ENCODE results near the gene VAPB.

DNA sequence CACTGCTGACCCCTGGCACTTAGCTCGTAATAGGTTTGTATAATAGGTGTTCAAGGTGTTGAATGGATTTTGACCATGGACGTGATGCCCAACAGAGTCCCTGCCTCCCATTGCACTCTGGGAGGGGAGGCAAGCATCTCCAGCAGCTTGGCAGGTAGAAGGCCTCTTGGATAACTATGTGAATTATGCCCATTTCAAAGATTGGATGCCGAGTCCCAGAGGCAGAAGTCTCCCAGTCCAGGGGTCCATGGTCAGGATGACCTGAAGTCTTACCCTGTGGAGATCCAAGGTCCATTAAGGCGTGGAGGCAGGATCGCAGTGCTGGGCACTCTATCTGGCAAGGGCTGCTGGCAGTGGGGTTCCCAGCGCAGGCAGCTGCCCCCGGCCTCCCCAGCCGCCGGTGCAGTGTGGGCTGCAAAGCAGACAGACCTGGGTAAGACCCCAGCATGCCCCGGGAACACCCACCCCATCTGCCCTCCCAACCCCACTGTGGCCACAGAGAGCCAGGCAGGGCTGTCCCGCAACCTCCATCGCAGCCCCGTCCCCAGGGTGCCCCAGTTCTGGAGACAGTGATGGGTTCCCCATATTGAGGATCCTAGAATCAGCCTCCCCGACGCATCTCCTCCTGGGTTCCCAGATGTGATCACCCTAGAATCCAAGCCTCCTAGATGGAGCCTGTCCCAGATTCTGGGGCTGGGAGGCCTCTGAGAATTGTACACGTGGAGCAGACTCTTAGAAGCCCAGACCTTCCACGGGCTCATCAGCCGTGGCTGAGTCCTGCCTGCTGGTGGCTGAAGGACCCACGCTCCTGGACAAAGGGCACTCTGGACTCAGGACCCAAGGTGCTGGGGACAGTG is 81.5 kb downstream of the VAPB start:
- TF ChIP-seq, protein P1, sequence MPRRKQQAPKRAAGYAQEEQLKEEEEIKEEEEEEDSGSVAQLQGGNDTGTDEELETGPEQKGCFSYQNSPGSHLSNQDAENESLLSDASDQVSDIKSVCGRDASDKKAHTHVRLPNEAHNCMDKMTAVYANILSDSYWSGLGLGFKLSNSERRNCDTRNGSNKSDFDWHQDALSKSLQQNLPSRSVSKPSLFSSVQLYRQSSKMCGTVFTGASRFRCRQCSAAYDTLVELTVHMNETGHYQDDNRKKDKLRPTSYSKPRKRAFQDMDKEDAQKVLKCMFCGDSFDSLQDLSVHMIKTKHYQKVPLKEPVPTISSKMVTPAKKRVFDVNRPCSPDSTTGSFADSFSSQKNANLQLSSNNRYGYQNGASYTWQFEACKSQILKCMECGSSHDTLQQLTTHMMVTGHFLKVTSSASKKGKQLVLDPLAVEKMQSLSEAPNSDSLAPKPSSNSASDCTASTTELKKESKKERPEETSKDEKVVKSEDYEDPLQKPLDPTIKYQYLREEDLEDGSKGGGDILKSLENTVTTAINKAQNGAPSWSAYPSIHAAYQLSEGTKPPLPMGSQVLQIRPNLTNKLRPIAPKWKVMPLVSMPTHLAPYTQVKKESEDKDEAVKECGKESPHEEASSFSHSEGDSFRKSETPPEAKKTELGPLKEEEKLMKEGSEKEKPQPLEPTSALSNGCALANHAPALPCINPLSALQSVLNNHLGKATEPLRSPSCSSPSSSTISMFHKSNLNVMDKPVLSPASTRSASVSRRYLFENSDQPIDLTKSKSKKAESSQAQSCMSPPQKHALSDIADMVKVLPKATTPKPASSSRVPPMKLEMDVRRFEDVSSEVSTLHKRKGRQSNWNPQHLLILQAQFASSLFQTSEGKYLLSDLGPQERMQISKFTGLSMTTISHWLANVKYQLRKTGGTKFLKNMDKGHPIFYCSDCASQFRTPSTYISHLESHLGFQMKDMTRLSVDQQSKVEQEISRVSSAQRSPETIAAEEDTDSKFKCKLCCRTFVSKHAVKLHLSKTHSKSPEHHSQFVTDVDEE (CRISPR knock-in tag; IDR thresholded peaks at IDR 0.05): no peak
- no peak for TF ChIP-seq PPARA (CRISPR knock-in tag; IDR thresholded peaks at IDR 0.05; ENCODE audit: borderline replicate concordance)
- TF ChIP-seq ISL1 (CRISPR knock-in tag; IDR thresholded peaks at IDR 0.05): no peak
- TF ChIP-seq ZNF565 (CRISPR knock-in tag; conservative IDR thresholded peaks at IDR 0.05; ENCODE audit: low read depth): no peak
- TF ChIP-seq ZFP3 (CRISPR knock-in tag; IDR thresholded peaks at IDR 0.05): no peak
- no peak for TF ChIP-seq ZC3H10 (CRISPR knock-in tag; IDR thresholded peaks at IDR 0.05)
